Measurements from ENCODE around the gene DGCR6.
"Not testable (repeated sequence)": the region's sequence is repeated elsewhere in the genome, so short reads cannot be mapped to it uniquely, and the experiment has no call there.

- TF ChIP-seq EZH2 (IDR thresholded peaks at IDR 0.05; ENCODE audit: insufficient read depth, poor library complexity, severe bottlenecking); EZH2phosphoT487 (IDR thresholded peaks at IDR 0.05; ENCODE audit: insufficient read depth, low read depth): not testable (repeated sequence)
Observed at GRCh38 chr22:18958738-18959137, 52.6 kb downstream of the DGCR6 start.
